Thoracic aorta (tissue), 2 donors: ENCODE data around the gene AGPAT3. TPM values are rescaled to one million over a fixed set of nuclear protein-coding genes. Genes with fewer than 3 reads are reported as not detected.

ENCODE experiments used
- ATAC-seq: fragments of 150-250 bp; one replicate; pipeline ENCODE4 v1.8.0; 2017; ENCODE audit warnings: low read depth; ENCODE audit not compliant: insufficient number of reproducible peaks, low FRiP score
- DNase-seq: peaks from one replicate; pipeline ENCODE4 v3.0.0-alpha.2; 2020; ENCODE audit warnings: low spot score
- H3K27ac ChIP-seq, 2 donors: fragments of 200-600 bp; sonication (generic); 1 replicate in 1 of 2; 2 replicates in 1 of 2; pipeline ENCODE4 v1.5.1; 2016; ENCODE audit warnings: mild to moderate bottlenecking in 2 of 2, moderate library complexity in 2 of 2
- H3K27me3 ChIP-seq: fragments of 200-600 bp; sonication (generic); replicated peaks from 2 replicates; pipeline ENCODE4 v1.6.0; 2016; ENCODE audit warnings: mild to moderate bottlenecking; ENCODE audit not compliant: insufficient read depth
- H3K36me3 ChIP-seq: fragments of 200-600 bp; sonication (generic); one replicate; pipeline ENCODE4 v1.5.1; 2016
- H3K4me1 ChIP-seq, 2 donors: fragments of 200-600 bp; sonication (generic); 1 replicate in 1 of 2; 2 replicates in 1 of 2; pipeline versions ENCODE4 v1.5.1 to v1.6.0; 2016; ENCODE audit warnings: low read depth in 2 of 2, mild to moderate bottlenecking in 1 of 2; ENCODE audit not compliant: control insufficient read depth in 1 of 2
- H3K4me3 ChIP-seq: fragments of 200-600 bp; sonication (generic); 2 replicates; pipeline ENCODE4 v1.5.1; 2016; ENCODE audit warnings: mild to moderate bottlenecking
- H3K9me3 ChIP-seq: fragments of 200-600 bp; sonication (generic); 2 replicates; pipeline ENCODE4 v1.5.1; 2016
- CTCF ChIP-seq: fragments of 200-600 bp; sonication (generic); IDR thresholded peaks from one replicate; pipeline ENCODE4 v1.5.1; 2019; ENCODE audit warnings: antibody characterized with exemption
- total RNA-seq, 2 donors: library from RNA; depleted of rRNA; stranded (reverse); fragments of >200 nt; gene quantifications; one replicate each; pipeline versions ENCODE4 v1.1.0 to v1.2.3, GENCODE V29; 2016

AGPAT3 gene
- total RNA-seq, 2 donors from 2014 or later: 32.8 to 37.9 TPM

GRCh38 chr21:43919283-43919682, 54.3 kb downstream of the AGPAT3 start:
- TF ChIP-seq CTCF: no peak
- no peak overlapping the region for H3K27ac ChIP-seq
- peaks cover 0 to 20% of the 10 kb centered on the region in 2 donors for H3K4me1 ChIP-seq
- no peaks in the 10 kb centered on the region for H3K36me3 ChIP-seq
- no peaks in the 10 kb centered on the region for H3K27me3 ChIP-seq
- ATAC-seq (no peak), DNase-seq (no peak)
- no peaks in the 10 kb centered on the region for H3K9me3 ChIP-seq
- no peak overlapping the region for H3K4me3 ChIP-seq

GRCh38 chr21:43919871-43920801, 55.1 kb downstream of the AGPAT3 start:
- H3K4me3 ChIP-seq: no peak overlapping the region
- H3K27ac ChIP-seq: no peak overlapping the region
- H3K36me3 ChIP-seq: no peaks in the 10 kb centered on the region
- peaks cover 0 to 20% of the 10 kb centered on the region in 2 donors for H3K4me1 ChIP-seq
- no peaks in the 10 kb centered on the region for H3K27me3 ChIP-seq
- DNase-seq (no peak), ATAC-seq (no peak)
- TF ChIP-seq CTCF: no peak
- H3K9me3 ChIP-seq: no peaks in the 10 kb centered on the region

- ATAC-seq (no peak), DNase-seq (no peak)
- Histone ChIP-seq H3K9me3 (no peaks in the 10 kb centered on the region), H3K27ac (no peak overlapping the region), H3K27me3 (no peaks in the 10 kb centered on the region), H3K4me1 (peaks cover 0 to 20% of the 10 kb centered on the region in 2 donors), H3K4me3 (no peak overlapping the region), H3K36me3 (no peaks in the 10 kb centered on the region)
- TF ChIP-seq CTCF: no peak
Measured at GRCh38 chr21:43921571-43921978, 56.6 kb downstream of the AGPAT3 start.

- Histone ChIP-seq H3K27me3 (no peaks in the 10 kb centered on the region), H3K4me3 (no peak overlapping the region), H3K36me3 (no peaks in the 10 kb centered on the region), H3K4me1 (peaks cover 0 to 20% of the 10 kb centered on the region in 2 donors), H3K9me3 (no peaks in the 10 kb centered on the region), H3K27ac (no peak overlapping the region)
- no peak for TF ChIP-seq CTCF
- no peak for ATAC-seq
- DNase-seq: no peak
Measured at GRCh38 chr21:43921979-43922945, 57.2 kb downstream of the AGPAT3 start.

- no peak for TF ChIP-seq CTCF
- H3K9me3 ChIP-seq: no peaks in the 10 kb centered on the region
Measured at GRCh38 chr21:43922949-43923348, 57.9 kb downstream of the AGPAT3 start.

More at GRCh38 chr21:43922949-43923348, 57.9 kb downstream of the AGPAT3 start:
- Histone ChIP-seq H3K4me3 (no peak overlapping the region), H3K27ac (no peak overlapping the region), H3K36me3 (no peaks in the 10 kb centered on the region), H3K4me1 (peaks cover 0 to 20% of the 10 kb centered on the region in 2 donors), H3K27me3 (no peaks in the 10 kb centered on the region)
- ATAC-seq: no peak
- no peak for DNase-seq
